HepG2 (cell line): ENCODE measurements around the gene KIAA2012.

Experiments
- MIXL1 ChIP-seq: IDR thresholded peaks from 2 replicates; pipeline ENCODE4 v1.6.1; 2016
- POLR2A ChIP-seq, 2 experiments: IDR thresholded peaks; 2 replicates each; pipeline ENCODE4 v1.6.1; 2011; ENCODE audit warnings: low read depth in 2 of 2, low read length in 2 of 2, mild to moderate bottlenecking in 1 of 2, moderate library complexity in 1 of 2; ENCODE audit not compliant: insufficient read depth in 1 of 2
- YY1 ChIP-seq: IDR thresholded peaks from 2 replicates; pipeline ENCODE4 v1.6.1; 2011; ENCODE audit warnings: low read length, low read depth, moderate library complexity, mild to moderate bottlenecking; ENCODE audit not compliant: insufficient read depth, insufficient replicate concordance
- ZNF549 ChIP-seq: sonication (generic); formaldehyde crosslinking; IDR thresholded peaks from 2 replicates; pipeline ENCODE4 v1.5.0; 2020; ENCODE audit warnings: missing genetic modification reagents

DNA sequence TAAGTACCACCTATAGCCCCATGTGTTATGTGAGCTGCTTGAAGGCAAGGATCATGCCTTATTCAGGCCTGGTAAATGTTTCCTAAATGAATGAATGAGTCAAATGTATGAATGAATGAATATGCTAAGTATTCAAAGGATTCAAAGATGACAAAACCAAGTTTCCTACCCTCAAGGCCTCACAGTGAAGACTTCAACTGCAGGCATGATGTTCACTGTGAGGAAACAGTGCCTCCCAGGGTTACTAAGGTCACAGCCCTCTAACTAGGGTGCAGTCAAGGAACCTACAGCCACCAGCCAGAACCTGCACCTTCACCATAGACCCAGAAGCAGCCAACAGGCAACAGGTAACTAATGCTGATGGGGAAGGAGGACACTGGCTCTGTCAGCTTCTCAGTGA, 96.1 kb downstream of the KIAA2012 start:
- no peak for TF ChIP-seq YY1
- no peak for TF ChIP-seq MIXL1
- no peak for TF ChIP-seq POLR2A (IDR thresholded peaks at IDR 0.05; ENCODE audit: insufficient read depth in 1 of 2, low read depth in 2 of 2, low read length in 2 of 2)
- no peak for TF ChIP-seq ZNF549
